GM19397 (cell line): Measurements from ENCODE around the gene PRKACB.
"Not testable (repeated sequence)": the region's sequence is repeated elsewhere in the genome, so short reads cannot be mapped to it uniquely, and the experiment has no call there.

Source experiments
- ATAC-seq: cut with Tn5 transposase; IDR thresholded peaks from one replicate; pipeline ENCODE4 v1.9.1; 2021; ENCODE audit warnings: mild to moderate bottlenecking, moderate library complexity; ENCODE audit not compliant: unreplicated experiment

Gene PRKACB

DNA sequence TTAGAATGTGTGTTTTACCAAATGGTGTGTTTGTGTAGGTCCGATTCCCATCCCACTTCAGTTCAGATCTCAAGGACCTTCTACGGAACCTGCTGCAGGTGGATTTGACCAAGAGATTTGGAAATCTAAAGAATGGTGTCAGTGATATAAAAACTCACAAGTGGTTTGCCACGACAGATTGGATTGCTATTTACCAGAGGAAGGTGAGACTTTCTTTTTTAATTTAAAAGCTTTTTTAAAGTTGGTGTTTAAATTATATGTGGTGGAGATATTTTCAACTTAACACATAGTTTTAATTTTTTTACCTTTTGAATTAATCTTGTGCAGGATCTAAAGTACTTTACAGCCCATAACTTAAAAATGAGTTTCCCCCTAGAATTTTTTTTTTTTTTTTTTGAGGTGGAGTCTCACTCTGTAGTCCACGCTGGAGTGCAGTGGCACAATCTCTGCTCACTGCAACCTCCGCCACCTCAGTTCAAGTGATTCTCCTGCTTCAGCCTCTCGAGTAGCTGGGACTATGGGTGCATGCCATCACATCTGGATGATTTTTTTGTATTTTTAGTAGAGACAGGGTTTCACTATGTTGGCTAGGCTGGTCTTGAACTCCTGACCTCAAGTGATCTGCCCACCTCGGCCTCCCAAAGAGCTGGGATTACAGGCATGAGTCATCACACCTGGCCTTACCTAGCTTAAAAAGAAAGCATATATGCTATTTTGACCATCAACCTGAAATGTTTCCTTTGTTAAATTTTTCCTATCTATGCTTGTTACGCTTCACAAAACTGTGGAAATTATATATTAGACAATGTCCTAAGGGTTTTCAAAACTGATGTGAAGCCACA, 70.3 kb downstream of the PRKACB start:
- ATAC-seq, result no peak

- ATAC-seq, result no peak
These were observed 73.2 kb downstream of the PRKACB start for GRCh38 chr1:84217239-84217638.

DNA sequence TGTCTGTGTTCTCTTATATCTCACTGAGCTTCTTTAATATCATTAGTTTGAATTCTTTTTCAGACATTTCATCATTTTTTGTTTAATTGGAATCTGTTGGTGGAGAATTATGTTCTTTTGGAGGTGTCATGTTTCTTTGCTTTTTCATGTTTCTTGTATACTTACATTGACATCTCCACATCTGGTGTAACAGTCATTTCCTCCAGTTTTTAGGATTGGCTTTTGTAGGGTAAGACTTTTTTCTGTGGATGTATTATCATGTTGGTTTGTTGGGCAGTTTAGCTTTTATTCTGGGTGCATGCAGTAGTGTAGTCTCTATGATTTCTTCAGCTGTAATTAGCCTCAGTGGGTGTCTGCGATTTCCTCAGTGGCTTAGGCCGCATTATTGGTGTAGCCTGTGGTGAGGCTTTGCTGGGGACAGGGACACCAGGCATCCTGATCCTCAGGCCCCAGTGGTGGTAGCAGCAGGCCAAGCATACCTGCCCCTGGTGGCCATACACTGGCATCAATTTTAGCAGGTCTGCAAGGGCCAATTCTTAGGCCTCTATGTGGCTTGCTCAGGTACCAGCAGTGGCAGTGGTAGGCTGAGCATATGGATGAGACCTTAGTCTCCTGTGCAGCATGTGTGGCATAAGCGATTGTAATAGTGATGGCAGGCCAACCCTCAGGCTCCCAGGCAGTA, 79.8 kb downstream of the PRKACB start:
- no peak for ATAC-seq

DNA sequence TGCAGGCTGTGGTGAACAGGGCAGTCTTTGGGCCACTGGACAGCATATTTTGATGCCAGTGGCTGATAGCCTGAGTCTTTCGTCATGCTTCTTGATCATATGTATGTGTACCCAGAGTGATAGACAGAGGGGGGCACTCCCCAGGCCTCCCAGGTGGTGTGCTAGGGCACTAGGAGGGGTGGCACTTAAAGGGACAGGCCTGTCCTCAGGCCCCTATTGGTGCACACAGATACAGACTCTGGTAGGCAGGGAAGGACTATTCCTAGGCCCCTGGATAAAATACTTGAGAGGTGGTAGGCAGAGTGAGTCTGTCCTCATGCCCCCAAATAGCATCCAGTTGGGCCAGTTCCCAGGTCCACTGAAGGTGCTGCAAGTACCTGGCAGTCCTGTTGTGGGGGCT, 80.8 kb downstream of the PRKACB start:
- no peak for ATAC-seq

DNA sequence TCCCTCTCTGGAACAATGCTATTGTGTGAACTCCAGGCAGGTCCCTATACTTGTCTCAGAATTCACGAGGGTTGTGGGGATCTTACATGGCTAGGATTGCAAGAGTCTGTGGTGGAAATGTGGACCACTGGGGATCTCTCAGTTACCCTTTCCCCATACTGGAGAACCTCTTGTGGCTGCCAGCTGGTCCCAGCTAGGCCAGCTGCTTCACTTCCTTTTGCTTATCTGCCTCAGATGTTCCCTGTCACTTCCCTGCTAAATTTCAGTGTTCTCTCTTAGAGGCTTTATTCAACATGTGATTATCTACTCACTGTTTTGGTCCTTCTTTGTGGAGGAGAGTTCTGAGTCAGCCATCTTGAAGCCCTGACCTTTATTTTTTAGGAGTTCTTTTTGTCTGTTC, 81.6 kb downstream of the PRKACB start:
- no peak for ATAC-seq

DNA sequence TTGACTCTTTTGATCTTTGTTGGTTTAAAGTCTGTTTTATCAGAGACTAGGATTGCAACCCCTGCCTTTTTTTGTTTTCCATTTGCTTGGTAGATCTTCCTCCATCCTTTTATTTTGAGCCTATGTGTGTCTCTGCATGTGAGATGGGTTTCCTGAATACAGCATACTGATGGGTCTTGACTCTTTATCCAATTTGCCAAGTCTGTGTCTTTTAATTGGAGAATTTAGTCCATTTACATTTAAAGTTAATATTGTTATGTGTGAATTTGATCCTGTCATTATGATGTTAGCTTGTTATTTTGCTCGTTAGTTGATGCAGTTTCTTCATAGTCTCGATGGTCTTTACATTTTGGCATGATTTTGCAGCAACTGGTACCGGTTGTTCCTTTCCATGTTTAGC, 88.6 kb downstream of the PRKACB start:
- not testable (repeated sequence) for ATAC-seq

DNA sequence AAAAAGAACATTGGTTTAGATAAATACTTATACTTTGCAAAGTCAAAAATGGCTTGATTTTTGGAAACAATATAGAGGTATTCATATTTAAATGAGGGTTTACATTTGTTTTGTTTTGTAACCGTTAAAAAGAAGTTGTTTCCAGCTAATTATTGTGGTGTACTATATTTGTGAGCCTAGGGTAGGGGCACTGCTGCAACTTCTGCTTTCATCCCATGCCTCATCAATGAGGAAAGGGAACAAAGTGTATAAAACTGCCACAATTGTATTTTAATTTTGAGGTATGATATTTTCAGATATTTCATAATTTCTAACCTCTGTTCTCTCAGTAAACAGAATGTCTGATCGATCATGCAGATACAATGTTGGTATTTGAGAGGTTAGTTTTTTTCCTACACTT, 92.2 kb downstream of the PRKACB start:
- ATAC-seq, result no peak

DNA sequence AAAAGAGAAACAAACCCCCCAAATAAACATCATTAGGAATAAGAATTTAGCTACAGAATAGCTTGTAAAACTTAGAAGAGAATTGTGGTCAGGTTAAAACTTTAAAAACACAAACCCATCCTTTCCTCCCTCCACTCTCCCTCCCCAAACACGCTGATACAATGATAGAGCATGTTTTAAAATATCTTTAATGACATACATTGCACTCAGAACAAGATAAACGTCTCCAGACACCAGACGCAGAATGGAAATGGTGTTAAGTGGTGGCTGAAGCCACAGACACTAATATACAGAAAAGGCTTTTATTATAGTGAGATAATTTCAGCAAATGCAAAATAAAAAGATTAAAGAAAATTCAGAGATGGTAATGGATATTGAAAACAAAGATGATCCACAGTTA, 98.6 kb downstream of the PRKACB start:
- ATAC-seq, result no peak

DNA sequence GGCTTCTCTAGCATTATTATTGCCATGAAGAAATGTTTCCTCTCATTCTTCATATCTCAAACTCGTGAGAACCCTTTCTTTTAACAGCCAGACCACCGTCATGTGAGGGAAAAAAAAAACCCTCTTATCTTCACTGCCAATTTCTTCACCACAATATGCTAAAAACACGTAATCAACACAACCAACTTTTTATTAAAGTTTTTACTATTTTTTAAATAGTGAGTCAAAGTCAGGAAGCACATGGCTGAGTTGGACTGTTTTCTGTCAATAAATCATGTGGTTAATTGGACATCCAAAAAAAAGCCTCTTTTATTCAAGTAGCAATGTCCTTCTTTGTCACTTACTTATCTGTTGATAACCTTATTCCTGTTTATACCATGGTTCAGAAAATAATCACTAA, 101.5 kb downstream of the PRKACB start:
- ATAC-seq, result no peak

GRCh38 chr1:84246213-84246612, 102.1 kb downstream of the PRKACB start:
- no peak for ATAC-seq

DNA sequence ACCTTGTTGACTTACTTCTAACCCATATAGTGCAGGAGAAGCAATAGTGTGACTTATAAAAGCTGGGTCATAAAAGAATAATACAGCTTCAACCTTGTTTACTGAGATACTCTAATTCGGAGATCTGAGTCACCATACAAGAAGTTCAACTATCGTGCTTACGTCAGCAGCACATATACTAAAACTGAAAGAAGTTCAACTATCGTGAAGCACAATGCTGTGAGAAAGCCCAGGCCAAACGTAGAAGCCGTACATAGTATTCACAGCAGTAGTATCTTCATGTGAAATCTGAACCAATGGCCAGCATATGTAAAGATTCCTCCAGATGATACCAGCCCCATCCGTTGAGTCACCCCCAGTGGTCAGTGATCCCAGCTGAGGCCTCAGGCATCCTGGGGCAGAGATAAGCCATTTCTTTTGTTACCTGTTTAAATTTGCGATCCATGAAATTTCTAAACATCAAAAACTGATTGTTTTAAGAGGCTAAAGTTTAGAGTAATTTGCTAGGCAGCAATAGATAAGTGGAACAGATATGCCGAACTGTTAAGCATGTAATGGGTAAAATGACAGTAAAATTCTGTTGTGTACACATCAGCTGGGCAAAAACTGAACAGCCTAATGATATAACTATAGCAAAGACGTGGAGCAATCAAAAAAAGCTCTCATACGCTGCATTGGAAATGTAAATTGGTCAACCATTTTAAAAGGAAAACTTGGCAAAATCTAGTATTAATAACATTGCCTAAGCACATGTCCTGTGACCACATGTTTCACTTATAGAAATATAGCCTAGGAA, 103.6 kb downstream of the PRKACB start:
- no peak for ATAC-seq

DNA sequence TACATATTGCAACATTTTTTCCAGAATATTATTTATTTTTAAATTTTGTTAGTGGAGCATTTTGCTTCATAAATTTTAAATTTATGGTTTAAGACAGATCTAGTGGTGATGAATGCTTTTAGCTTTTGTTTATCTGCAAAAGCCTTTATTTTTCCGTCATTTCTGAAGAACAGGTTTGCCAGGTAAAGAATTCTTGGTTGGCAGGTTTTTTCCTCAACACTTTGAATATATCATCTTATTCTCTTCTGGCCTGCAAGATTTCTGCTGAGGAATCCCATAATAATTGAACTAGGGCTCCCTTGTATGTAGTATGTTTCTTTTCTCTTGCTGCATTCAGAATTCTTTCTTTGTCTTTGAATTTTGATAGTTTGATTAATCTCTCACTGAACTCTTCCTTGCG, 106.6 kb downstream of the PRKACB start:
- no peak for ATAC-seq

DNA sequence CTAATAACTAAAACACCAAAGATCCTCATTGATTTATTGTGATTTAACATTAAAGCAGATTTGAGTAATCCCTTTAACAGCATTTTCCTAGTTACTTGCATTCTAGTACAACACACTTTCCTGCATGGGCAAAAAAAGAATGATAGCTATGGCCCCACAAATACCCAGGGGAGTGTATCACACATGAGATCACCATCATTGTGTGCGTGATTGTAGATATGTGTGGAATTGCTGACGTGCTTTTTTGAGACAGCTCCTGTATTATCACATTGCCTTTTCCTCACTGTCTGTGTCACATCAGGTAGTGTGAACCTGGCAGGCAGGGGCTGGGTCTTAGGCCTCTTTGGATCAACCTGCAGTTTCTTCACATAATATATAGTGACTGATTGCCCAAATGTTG, 109.0 kb downstream of the PRKACB start:
- ATAC-seq, result no peak

GRCh38 chr1:84253891-84254290, 109.8 kb downstream of the PRKACB start:
- ATAC-seq, result no peak

DNA sequence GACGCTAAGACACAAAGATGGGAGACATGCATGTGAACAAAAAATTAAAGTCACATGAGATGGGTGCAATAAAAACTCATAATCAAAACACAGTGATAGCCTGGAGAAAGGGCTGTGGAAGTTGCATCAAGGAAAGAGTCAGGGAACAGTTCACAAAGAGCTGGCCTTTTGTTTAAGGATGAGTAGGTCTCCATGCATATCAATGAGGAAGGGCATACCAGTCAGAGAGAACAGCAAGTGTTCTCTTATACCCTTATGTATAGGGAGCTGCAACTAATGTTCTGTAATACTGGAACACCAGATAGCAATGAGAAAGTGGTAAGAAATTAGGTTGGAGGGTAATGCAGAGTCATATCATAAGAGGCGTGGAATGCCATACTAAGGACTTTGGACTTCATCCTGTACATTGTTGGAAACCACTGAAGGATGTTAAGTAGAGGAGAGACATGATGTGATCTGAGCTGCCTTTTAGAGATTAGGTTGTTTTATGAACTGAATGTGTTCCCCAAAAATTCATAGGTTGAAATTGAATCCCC, 110.7 kb downstream of the PRKACB start:
- ATAC-seq, result no peak

DNA sequence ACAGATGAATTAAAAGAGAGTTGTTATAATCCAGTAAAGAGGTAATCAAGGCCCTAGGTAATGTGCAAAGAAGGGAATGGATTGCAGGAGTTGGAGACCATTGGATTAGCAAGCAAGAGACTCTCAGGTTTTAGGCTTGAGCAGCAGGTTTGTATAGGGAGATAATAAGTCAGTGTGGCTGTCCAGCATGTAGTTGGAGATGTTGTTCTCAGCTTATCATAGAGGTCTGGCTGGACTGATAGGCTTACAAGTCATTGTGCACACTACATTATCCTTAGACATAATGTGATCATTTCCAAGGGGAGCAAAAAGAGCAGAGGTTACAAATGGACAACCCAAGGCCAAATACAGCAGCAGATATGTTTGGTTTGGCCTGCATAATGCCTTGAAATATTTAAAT, 111.5 kb downstream of the PRKACB start:
- ATAC-seq, result no peak

GRCh38 chr1:84257617-84258016, 113.5 kb downstream of the PRKACB start:
- no peak for ATAC-seq

DNA sequence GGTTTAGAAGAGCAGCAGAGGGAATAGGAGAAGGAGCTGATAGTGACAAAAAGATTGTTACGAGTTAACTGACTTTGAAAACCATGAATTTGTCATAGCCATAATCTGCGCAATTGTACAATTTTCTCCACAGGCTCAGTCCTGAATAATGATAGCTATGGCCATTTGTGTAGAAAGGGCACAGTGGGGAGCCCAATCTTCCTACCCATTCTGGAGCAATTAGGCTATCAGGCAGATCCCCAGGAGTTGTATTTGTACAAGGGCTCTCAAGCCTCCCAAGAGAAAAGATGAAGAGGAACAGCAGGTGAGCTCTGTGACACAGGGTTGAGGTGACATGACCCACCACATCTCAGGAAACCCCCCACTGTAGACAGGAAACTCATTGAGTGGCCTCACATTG, 115.3 kb downstream of the PRKACB start:
- no peak for ATAC-seq

DNA sequence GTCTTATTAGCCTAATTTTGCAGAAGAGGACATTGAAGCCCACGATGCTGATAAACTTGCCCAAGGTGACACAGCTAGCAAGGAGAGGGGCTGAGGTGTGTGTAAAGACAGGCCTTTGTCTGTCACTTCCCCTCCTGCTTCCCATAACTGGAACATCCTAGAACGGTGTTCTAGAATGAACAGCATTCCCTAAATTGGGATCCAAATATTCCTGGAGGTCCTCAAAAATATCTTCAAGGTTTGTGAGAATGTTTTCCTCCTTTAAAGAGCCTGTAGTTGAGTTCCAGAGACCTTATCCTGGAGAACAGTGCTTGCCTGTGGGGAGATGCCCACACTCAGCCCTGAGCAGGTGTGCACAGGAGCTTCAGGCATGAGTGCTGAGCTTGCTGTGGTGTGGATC, 115.9 kb downstream of the PRKACB start:
- ATAC-seq, result no peak

DNA sequence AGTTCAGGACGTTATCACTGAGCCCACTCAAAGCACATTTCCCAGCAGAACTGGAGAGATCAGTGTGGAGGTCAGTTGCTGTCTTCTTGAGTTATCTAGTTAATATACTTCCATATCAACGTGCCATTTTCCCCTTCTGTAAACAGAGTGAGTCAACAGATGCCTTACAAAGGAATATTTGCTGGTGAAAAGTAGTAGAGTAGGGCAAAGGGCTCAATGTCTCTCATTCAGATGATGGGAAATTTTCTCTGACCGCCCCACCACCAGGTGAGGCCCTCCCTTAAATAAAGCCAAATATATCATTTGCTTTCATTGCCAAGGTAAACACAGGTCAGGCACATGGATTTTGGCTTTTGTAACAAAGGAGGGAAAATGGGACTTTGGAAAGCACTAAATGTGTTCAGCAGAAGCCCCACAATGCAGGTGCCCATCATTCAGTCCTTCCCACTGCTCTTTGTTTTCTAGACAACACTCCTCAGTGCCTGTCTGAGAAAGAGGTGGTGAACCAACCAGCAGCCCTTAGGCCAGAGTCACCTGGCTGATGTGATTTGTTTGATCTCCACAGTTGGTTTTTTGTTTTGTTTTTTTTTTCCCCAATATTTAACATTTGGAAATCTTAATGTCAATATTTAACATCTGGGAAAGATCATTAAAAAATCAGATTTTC, 116.9 kb downstream of the PRKACB start:
- no peak for ATAC-seq

GRCh38 chr1:84264961-84265360, 120.9 kb downstream of the PRKACB start:
- ATAC-seq, result no peak
